Measurements from ENCODE around the gene SLC7A10.

SLC7A10 gene

GRCh38 chr19:33225458-33225926 lies at the start of gene SLC7A10:
Gene SLC7A10 (minus strand): TSS chr19:33225850. CDS start chr19:33225703, 147 bp downstream.
- no peak for DNase-seq

- DNase-seq = no peak
Observed at GRCh38 chr19:33274663-33275558, 49.3 kb upstream of the SLC7A10 start.

- peak in 1 of 2 donors; percentile 54 for DNase-seq
Observed at GRCh38 chr19:33273881-33274662, 48.4 kb upstream of the SLC7A10 start.

GRCh38 chr19:33273065-33273736 lies 47.6 kb upstream of the SLC7A10 start:
- DNase-seq = no peak

- no peak for DNase-seq
Observed at GRCh38 chr19:33271246-33272021, 45.8 kb upstream of the SLC7A10 start.

GRCh38 chr19:33270769-33271168 lies 45.1 kb upstream of the SLC7A10 start:
- no peak for DNase-seq

- DNase-seq = no peak
Observed at GRCh38 chr19:33269016-33269415, 43.4 kb upstream of the SLC7A10 start.

- DNase-seq = peak in 1 of 2 donors; percentile 30
Observed at GRCh38 chr19:33268162-33268991, 42.7 kb upstream of the SLC7A10 start.

- DNase-seq = no peak
Observed at GRCh38 chr19:33267706-33268105, 42.1 kb upstream of the SLC7A10 start.

GRCh38 chr19:33266974-33267484 lies 41.4 kb upstream of the SLC7A10 start:
- no peak for DNase-seq

- DNase-seq = no peak
Observed at GRCh38 chr19:33264881-33265445, 39.3 kb upstream of the SLC7A10 start.

GRCh38 chr19:33263325-33264023 lies 37.8 kb upstream of the SLC7A10 start:
- no peak for DNase-seq

GRCh38 chr19:33261511-33262189 lies 36.0 kb upstream of the SLC7A10 start:
- no peak for DNase-seq

- peak in 1 of 2 donors; percentile 26 for DNase-seq
Observed at GRCh38 chr19:33260628-33261418, 35.2 kb upstream of the SLC7A10 start.

GRCh38 chr19:33259539-33259938 lies 33.9 kb upstream of the SLC7A10 start:
- DNase-seq = peak in 1 of 2 donors; percentile 34

GRCh38 chr19:33257828-33258227 lies 32.2 kb upstream of the SLC7A10 start:
- DNase-seq = no peak

- DNase-seq = no peak
Observed at GRCh38 chr19:33256261-33256660, 30.6 kb upstream of the SLC7A10 start.

GRCh38 chr19:33255781-33256180 lies 30.1 kb upstream of the SLC7A10 start:
- no peak for DNase-seq
